Activated gamma-delta T cell treated with Interleukin-2 at 50 U/mL for 16 hours (primary cell): ENCODE results near the gene MCM3AP.
"Not testable (repeated sequence)": the region's sequence is repeated elsewhere in the genome, so short reads cannot be mapped to it uniquely, and the experiment has no call there.

ENCODE experiments used
- DNase-seq: peaks from one replicate; pipeline ENCODE4 v3.0.0-alpha.2; 2020

Gene MCM3AP

DNA sequence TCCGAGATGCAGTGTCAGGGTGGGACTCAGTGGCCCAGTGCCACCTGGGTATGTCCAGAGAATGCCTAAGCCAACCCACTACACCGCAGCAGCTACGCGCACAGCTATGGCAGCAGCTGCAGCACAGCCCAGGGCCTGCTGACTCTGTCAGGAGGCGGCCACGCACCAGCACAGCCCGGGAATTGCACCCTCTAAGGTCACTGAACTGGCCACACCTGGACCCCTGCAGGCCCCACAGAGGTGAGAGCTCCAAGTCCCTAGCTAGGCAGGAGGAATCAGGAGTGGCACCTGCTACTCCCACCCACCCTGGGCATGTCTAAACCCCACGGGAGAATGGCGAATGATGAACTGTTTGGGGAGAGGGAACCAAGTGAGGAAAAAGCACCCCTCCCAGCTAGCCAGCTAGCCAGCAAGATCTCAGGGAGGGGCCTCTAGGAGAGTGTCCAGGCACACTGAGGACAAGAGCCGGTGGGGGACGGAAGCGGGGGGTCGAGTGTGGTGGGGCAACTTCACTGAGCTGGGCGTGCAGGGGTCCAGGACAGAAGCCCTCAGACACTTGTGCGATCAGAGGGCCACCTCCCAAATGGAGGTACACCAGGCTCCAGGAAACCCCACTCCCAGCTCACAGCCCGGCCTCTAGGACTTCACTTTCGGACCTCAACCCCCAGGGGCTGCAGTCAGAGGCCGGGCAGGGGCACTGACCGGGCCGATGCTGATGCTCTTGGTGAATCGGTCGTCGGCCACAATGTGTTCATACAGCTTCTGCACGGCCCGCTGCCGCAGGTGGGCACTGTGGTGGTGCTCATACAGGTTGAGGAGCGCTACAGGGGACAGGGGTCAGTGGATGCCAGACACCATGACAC is 70.7 kb downstream of the MCM3AP start:
- no peak for DNase-seq

DNA sequence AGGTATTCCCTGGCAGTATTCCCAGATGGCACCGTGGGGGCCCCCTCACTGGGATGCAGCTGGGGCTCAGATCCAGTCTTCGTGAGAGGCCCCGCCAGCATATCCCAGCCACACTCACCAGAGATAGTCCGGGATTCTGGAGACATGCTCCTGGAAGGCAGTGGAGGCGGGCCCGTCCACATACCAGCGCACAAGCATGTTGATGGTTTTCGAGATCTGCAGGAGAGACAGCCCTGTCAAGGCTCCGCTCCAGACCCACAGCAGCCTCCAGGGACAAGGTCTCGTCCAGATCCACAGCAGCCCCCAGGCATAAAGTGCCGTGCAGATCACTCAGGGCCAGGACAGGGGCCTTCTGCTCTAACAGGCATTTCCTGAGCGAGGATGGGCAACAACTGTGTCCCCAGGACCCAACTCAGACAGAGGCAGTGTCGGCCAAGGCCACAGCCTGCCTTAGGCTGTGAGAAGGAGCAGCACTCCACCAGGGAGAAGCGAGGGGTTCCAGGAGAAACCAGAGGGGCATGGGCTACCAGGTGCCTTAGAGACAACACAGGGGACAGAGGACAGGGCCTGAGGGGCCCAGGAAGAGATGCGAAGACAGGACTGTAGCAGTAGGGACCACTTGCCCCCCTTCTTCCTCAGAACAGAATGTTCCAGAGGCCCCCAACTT is 71.7 kb downstream of the MCM3AP start:
- DNase-seq: no peak

DNA sequence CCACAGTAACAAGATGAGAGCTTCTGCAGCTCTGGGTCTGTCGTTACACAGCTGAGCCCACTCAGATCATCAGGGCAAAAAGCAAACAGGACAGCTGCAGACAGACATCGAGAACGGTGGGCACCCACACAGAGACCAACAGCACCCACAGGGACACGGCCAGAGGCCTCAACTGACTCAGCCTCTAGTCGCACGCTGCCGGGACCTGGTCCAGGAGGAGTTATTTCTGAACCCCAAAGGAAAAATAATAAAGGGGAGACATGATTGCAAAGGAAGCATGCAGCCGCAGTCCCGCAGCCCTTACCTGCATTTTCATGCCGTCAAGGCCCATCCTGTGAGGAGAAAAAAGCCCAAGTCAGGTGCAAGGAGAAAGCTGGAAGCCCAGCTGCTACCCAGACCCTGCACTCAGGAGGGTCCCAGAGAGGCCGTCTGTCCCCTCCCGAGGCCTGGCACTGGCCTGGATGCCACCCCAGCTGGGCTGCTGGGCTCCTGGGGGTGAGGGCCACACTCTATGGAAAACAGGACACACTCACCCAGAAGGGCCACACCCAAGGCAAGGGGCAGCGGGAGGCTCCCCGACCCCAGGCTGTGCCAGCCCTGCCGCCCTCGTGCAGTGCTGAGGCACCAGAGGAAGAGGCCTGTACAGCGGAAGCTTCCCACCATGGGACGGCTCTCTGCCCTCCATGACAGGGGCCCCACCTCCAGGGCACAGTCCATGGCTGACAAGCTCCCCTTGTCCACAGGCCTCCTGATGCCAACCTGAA is 72.5 kb downstream of the MCM3AP start:
- no peak for DNase-seq

DNA sequence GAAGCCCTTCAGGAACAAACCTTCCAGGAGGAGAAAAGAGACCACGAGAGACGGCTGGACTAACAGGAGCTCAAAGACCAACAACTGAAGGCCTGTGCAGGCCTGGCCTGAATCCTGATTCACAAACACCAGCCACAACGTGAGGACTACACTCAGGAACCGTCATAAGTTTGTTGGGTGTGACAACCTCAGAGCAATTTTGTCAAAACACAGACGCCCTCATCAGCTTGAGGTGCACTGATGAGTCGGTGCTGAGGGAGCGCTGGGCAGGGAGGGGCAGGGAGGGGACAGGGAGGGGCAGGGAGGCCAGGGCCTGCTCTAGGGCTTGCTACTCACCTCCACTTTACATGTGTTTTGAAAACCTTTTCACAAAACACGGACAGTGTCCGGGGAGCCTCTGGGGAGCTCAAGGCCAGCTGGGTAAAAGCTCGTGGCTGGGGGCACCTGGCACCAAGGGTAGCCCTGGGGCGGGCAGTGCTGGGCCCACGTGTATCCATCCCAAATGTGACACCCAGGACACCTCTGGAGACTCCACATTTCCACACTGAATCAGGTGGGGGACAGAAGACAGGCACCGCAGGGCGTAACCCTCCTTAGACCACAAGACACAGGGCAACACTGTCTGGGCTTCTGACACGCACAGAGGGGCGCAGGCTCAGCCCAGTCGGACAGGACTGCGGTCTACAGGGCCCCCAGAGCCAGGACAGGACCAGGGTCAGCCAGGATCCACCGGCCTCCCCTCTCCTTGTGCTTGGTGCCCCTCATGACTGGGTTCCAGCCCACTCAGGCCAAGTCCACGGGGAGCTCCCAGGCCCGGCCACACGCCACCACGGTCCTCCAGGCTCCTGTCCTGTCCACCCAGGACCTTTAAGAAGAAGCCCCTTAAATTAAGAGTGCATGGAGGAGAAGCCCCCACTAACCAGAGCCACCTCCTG is 73.4 kb downstream of the MCM3AP start:
- DNase-seq: no peak

GRCh38 chr21:46211376-46211775 is 74.0 kb downstream of the MCM3AP start:
- no peak for DNase-seq

DNA sequence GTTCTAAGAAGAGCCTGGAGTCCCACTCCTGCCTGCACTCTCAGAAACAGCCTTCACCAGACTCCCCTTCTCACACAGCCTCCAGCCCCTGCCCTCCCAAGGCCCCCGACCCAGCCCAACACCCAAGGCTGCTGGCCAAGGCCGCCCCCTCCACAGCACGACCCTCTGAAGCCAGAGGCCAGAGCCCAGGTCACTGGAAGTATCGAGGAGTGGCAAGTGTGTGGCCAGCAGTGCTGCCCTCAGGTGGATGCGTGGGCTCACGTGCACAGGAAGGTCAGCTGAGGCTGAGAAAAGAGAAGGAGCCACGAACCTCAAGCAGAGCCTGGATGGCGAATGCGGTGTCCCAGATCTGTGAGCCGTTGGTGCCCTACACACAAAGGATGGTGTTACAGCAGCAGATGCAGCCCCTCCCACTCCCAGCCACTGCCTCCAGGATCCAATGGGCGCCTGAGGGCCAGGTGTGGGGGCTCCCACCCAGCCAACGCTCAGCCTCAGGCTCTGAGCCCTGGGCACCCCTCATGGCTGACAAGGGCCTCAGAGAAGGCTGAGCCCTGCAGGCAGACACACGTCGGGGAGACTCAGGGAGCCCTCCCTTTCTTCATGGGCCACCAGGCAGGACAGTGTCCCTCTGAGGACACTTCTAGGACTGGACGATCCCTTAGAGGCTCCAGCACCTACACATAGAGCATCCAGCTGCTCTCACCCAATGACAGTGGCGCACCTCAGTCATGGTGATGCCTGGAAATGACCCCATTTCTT is 74.9 kb downstream of the MCM3AP start:
- no peak for DNase-seq

GRCh38 chr21:46208761-46209721 is 76.4 kb downstream of the MCM3AP start:
- DNase-seq: no peak

- DNase-seq: no peak
These were observed 77.4 kb downstream of the MCM3AP start for GRCh38 chr21:46207920-46208591.

GRCh38 chr21:46207006-46207919 is 78.1 kb downstream of the MCM3AP start:
- DNase-seq: no peak

DNA sequence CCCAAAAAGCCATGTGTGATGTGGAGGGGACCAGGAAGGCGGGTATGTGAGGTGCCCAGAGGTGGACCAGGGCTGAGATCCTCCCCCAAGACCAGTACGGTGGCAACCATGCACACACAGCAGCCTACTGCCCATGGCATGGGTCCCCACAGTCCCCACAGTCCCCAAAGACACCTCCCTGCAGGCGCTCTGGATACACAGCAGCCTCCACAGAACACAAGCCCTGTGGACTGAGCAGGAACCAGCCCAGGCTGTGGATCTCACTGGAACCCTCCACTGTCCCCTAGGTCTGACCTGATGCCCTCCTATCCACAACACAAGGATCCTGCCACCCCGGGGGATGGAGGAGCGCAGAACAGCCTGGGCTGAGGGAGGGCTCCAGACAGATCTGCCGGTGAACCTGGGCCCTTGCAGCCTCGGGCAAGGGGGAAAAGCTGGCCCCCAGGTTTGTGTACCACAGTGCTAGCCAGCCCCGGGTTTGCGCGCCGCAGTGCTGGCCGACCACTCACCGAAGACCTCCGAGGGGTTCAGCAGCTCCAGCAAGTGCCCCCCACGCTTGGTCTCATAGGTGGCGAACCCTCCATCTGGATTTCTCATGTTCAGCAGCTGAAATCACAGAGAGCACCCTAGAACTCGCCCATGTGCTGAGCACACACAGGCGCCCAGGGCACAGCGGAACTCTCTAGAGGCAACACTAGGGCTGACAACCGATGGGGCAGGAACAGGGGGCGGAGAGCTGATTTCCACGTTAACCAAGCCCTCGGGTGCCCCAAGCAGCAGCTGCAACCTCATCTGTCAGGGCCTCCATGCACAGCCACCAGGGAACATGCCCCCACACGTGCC is 79.0 kb downstream of the MCM3AP start:
- no peak for DNase-seq

DNA sequence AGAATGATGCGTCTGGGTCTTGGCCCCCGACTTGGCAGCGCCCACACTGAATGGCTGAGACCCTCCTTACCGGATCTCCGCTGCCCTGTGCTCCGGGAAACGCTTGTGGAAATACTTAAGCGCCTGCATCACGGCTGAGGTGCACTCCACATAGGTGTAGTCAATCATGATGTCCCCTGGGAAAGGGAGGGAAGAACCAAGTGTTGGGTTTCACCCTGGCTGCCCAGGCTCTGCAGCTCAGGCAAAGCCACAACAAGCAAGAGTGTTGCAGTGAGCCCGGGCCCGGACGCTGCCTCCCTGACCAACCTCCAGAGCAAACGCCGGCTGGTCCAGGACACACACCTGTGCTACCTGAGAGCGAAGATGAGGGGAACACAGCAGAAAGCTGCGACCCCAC is 79.6 kb downstream of the MCM3AP start:
- DNase-seq: no peak

- no peak for DNase-seq
These were observed 80.2 kb downstream of the MCM3AP start for GRCh38 chr21:46205166-46205565.

GRCh38 chr21:46203203-46203600 is 82.2 kb downstream of the MCM3AP start:
- no peak for DNase-seq

- no peak for DNase-seq
These were observed 82.7 kb downstream of the MCM3AP start for GRCh38 chr21:46202592-46203202.

GRCh38 chr21:46200877-46201803 is 84.3 kb downstream of the MCM3AP start:
- DNase-seq: not testable (repeated sequence)
